ENCODE data around the gene FFAR4. TPM values are rescaled to one million over a fixed set of nuclear protein-coding genes. Genes with fewer than 3 reads are reported as not detected.
A peak's percentile ranks its signal among the peaks of the same experiment; 100 is the strongest.

FFAR4 gene
- total RNA-seq, 1 experiment from 2014 or later: not detected

DNA sequence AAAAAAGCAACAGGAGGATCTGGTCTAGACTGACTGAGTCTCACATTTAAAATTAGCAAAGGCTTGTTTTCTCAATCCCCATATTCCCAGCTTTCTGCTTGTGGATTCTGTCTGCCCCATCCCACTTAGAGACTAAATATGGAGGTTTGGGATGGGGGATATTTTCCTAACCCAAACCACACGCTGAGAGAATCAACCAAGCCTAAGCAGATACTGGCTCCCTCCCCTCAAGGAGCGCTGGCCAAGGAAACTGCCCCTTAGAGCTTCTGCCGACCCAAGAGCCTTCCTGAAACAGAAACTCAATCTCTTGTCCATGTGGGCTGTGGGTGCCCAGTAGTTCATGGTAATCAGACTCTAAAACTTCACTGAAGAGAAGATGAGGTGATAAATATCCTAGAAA is 3.9 kb downstream of the FFAR4 start:
- no peak for DNase-seq (ENCODE audit: low read depth)

DNA sequence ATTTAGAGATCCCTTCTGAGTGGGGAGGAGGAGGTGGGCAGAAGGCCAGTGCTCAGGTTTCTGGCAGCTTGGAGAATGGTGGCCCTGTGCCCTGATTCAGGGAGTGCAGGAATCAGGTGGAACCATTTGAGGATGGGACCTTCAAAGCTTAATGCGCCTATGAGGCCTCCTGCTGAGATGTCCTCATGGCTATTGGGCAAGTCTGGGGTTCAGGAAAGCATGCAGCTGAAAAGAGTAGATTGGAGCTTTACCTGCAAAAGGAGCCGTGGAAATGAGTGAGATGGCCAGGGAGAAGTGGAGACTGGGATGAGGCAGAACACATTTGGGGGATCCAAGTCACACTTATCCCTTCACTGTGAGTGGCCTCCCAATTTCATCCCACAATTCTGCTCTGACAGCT is 6.1 kb downstream of the FFAR4 start:
- no peak for DNase-seq (ENCODE audit: low read depth)

DNA sequence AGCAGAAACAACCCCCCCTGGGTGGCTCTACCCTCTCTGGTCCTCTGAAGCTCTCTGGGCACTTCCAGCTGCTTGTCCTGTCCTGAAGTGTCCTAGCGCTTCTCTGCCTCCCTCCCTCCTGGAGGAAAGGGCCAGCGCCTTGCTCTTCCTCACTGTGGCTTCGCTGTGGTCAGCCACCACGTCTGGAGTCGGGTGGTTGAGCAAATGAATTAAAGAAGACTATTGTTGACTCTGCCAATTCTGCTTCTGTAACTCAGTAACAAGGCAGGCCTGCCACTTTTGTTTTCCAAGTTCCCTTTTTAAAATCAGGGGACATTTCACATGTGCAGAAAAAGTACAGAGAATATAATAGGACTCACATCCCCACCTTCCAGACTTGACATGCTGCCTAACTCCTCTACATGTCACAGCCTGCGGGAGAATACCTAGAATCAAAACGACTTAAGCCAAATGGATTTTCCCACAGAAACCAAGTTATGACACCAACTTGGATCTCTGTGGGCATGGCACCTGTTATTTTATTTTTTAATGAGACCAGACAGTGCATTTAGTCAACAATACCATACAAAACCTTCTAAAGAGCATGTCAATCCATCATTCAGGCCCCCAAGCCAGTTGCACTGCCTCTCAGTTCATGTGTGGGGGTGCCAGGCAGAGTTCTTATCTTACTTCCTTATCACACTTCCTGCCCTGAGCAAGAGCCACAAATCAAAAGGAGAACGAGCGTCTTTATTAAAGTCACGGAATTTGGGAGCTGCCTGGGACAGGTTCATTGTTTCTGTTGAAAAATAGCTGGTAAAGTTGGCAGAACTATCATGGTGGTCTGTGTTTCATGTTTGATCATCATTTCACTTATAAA is 6.8 kb downstream of the FFAR4 start:
- no peak for DNase-seq (ENCODE audit: low read depth)

DNA sequence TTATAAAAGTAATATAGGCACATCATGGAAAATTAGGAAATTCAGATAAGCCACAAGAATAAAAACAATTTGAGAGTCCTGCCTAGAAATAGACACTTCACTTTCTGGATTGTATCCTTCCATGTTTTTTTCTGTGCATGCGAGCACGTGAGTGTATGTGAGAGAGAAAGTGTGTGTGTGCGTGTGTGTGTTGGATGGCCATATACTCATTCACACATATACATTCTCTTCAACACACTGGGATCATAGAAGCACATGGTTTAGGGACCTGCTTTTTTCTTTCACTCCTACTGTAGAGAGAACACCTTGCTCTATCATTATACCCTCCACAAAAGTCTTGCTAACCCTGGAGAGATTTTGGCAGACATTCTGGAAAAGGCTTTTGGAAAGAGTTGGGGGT is 7.5 kb downstream of the FFAR4 start:
- no peak for DNase-seq (ENCODE audit: low read depth)

DNA sequence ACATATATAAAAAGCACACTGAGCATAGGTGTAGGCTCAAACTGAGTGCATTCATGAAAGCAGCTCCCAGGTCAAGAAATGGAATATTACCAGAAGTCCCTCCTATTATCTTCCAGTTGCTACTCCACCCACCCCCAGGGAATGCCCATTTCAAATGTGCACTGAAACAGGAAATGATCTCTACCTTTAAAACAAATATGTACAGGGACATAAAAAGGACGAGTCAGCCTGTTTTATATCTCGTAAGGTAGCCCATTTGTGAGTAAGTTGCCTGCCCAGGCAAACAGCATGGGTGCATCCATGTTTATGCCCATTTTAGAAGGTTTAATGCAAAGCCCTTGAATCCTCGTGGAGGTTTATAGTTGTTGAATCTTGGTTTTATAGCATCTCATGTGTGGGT is 10.4 kb downstream of the FFAR4 start:
- no peak for DNase-seq (ENCODE audit: low read depth)

DNA sequence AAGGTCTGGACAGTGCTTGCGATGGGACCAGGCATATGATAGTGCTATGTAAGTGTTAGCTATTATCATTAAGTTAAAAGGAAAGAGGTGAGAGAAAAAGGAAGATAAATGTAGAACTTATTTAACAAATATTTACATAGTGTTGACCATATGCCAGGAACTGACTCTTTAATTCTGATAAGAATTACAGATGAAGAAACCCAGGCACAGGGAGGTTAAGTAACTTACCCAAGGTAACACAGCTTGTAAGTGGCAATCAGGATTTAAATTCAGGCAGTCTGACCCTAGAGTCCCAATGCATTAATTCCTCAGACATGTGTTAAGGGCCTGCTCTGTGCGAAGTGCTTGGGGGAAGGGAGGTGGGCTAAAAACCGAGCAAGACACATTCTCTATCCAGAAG is 11.1 kb downstream of the FFAR4 start:
- DNase-seq (ENCODE audit: low read depth): no peak

DNA sequence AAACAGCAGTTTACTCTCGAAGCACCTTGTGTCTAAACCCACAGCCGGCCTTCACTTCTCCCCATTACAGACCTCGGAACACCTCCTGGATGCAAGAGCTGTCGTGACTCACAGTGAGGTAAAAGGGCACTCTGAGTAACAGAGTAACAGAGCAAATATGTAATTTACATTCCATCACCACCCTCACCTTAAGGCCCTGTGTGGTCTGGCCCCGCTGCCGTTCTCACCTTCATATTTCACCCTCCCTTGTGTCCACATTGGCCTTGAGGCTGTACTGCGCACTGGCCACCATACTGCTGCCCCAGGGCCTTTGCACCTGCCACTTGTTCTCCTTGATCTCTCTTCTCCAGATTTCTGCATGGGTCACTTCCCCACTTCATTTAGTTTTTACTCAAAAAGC is 12.6 kb downstream of the FFAR4 start:
- peak; percentile 54 for DNase-seq (ENCODE audit: low read depth)

DNA sequence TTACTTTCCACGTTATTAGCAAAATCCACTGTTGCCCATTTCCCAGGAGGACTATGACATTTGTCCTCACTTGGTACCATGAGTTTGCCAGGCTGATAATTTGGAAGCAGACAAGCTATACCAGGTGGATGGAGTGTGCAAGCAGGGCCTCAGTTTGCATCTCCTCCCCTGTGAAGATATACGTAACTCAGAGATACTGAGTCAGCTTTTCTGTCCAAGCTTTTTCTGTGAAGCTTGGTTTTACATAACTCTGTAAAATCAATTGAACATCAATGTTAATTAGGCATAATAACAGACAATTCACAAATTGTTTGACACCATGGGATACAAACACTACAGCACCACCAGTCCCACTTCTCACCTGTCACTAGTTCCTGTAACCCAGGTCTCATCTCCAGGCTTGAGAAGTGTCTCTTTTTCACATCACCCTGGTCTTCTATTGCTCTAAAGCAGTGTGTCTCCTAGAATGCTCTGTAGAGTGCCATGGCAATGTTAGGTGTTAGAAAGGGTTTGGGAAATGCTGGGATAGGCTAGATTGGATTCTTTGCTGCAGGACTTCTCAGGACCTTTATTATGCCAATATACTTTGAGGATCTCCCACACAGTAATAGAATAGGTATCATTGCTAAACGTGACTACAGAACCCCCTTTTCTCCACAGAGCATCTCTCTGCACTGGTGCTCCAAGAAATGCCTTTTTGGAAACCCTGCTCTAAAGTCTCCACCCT is 13.7 kb downstream of the FFAR4 start:
- DNase-seq (ENCODE audit: low read depth): no peak

DNA sequence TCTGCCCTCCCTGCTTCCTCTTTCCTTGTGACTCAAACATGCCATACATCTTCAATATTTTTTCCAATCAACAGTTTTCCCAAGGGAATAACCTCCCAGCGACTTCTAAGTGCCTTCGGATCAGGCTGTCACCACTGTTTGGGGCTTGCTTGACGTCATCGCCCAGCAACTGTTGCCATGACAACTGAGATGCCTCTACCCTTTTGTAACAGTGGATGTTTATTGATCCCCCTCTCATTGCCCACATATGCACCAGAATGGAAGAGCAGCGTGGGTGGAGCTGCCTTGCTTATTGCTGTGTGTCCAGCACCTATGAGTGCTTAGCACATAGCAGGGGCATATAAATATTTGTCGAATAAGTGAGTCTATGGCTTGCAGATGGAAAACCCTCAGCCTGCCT is 14.4 kb downstream of the FFAR4 start:
- peak; percentile 29 for DNase-seq (ENCODE audit: low read depth)

DNA sequence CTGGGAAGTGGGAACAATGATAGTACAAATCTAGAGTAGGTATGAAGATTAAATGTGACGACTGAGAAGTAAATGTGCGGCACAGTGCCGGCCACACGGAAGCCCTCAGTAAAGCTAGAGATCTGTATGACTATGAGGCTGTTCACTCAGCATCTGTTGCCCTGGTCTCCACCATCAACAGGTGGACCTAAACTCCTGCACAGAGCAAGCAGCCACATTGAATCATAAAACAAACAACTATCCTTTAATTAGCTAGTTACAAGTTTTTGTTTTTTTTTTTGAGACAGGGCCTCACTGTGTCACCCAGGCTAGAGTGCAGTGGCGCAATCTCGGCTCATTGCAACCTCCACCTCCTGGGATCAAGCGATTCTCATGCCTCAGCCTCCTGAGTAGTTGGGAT is 18.0 kb downstream of the FFAR4 start:
- no peak for DNase-seq (ENCODE audit: low read depth)

DNA sequence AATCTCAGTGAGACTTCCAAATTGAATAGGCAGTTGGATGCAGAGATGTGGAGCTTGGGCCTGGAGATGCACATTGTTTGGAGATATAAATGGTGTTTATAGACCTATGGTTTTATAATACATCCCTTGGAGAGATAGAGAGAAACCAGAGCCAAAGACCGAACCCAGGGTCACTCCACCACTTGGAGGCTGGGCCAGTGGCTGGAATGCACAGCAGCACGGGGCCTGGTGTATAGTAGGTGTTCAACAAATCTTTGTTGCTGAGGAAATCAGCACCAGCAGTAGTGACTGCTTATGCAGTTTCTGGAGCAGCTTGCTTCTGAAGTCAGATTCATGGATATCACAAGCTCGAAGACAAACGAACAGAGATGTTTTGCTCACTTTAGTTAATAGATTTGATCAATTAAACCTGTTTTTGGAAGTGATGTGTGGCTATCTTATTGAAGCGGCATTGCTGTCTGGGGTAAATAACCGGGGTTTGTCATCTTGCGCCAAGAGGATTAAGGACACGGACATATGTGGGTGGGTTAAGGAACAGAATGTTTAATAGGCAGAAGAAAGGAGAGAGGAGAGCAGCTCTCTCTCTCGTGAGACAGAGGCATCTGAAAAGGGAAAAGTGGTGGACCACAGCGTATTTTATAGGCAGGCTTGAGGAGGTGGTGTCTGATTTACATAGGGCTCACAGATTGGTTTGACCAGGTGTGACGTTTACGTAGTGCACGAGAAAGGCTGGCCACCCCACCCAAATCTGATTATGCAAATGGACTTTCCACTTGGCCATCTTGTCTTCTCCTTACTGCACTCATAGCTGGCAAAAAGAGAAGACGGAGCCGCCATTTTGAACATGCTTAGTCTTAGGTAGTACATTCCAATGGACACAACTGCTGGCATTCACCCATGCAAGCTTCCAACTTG is 23.4 kb downstream of the FFAR4 start:
- no peak for DNase-seq (ENCODE audit: low read depth)

DNA sequence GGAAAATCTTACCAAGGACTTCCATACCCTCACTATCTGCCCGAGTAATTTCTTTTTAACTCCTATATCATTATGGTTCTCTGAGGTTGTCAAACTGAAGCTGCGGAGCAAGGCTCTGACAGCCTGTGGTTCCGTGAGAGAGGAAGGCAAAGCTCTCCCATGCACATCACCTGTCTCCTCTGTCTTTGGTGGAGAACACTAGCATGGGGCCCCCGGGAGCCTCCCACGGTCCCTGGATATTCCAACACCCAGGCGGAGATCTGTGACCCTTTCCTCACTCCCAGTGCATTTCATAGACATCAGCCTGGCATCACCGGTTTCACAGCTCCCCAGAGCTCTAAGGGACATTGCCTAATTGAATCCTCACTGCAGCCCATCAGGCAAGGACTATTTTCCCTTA is 24.2 kb downstream of the FFAR4 start:
- DNase-seq (ENCODE audit: low read depth): no peak

DNA sequence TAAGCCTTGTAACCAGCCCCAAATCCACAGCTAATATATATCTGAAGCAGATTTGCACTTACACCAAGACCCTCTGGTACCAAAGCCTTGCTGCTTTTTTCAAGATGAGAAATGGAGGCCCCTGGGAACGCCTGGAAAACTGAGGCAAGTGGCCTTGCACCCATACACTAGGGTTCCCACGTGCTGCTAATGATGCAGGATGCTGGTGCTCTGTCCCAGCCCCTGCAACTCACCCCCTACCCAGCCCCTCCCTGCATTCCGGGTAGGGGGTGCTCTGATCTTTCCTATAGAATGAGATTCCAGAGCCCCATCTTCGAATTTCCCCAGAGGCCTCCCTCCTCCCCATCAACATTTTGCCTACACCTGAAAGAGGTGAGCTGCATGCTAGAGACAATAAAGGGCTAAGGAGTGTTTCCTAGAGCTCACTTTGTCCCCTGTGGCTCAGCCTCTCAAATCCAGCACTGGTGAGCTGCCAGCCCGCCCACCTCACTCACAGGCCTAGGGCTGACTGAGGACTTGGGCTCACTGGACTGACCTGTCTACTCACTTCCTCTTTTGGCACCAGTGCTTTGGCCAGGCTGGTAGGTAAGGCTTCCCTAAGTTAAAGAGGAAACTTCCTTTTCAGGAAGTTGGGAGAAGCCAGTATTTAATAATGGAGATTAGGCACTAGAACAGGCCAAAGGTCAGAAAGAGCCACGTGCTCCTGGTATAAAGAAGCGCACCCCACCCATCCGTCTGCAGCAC is 24.8 kb downstream of the FFAR4 start:
- no peak for DNase-seq (ENCODE audit: low read depth)

DNA sequence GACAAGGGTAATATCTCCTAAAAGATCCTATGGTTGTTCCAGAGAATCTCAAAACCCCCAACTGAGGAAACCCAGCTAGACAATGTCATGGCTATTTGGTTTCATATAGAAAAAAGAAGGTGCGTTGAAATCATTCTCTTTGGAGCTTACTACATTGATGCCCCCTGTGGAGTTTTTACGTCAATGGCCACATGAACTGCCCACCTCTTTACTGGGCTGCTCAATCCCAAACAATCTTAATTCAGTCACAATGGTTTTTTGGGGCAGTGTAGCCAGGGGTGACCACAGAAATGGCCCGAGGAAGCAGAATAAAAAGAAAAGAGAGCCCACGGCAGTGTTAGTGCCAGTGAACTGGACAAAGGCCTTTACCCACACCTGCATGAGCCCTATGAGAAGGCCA is 26.8 kb downstream of the FFAR4 start:
- no peak for DNase-seq (ENCODE audit: low read depth)

DNA sequence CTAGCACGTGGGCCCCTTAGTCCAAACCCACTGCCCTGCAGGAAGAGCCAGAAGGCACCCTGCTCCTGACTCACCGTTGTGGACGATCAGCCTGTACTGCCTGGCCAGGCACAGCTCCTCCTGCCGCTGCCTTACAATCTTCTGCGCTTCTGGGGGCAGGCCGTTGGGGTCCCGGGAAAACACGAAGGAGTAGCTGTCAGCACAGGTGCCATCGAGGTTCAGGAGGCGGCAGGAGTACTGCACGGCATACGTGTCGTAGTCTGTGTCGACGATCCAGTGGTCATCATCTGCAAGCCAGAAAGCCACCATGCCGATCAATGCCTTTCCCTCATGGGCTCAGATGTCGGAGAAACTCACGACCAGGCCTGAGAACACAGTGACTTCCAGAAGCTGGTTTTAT is 27.3 kb downstream of the FFAR4 start:
- DNase-seq (ENCODE audit: low read depth): no peak

DNA sequence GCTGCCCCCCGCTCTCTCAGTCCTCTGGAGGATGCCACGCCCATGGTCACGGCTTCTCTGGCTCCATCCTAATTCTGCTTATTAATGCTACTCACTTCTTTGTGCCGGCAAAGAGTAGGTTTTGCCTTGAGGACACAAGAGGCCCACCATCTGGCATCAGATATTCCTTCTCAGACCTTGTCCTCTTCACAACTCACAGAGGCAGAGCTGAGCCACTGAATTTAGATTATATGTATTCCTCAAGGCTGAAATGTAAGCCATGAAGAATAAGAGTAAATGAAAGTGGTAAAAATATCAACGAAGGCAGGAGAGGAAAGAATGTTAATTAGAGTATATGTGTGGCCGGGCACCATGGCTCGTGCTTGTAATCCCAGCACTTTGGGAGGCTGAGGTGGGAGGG is 28.1 kb downstream of the FFAR4 start:
- no peak for DNase-seq (ENCODE audit: low read depth)

DNA sequence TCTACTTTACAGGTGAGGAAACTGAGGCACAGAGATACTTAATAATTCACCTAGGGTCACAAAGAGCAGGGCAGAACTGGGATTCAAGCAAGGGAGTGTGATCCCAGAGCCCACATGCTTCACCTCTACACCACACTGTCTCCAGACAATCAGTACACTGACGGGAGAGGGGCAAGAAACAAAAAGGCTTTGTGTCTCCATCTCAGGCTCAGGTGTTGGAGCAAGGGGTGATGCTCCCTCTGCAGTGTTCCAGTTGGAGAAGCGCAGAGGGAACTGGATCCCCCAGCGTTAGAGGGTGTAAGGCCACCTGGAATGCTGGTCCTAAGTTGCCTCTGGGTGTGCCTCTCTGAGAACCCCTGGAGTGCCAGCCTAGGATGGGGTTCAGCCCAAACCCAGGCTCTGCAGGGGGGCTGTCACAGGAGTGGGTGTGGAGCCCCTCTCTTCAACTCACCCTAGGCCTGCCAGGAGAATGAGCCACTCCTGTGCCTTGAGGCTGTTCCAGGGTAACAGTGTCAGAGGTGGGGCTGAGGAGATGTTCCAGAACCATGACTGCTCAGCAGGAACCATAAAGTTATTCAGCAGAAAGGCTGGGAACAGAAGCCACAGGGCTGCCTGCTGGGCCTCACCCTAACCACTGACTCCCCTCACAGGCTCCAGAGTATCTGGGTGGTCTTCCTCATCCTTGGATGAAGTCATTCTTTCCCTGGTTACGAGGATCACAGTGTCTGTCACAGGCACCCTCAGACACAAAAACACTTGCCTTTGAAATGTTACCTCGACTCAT is 29.1 kb downstream of the FFAR4 start:
- DNase-seq (ENCODE audit: low read depth): no peak

DNA sequence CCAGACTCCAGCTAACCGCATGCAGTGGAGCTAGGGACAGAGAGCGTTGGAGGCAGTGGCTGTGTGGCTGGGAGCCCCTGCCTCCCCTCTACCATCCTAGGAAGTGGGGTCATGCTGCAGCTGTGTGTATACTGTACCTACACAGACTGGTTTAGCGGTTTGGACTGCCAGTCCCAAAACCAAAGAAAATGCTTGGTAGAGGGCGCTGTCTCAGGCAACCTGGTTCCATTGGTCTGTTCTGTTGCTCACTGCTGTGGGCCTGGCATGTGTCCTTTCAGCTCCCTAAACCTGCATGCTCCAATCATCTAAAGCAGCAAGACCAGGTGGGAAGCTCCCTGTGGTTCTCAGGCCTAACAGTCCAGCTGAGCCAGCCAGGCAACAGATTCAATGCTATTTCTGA is 30.1 kb downstream of the FFAR4 start:
- DNase-seq (ENCODE audit: low read depth): no peak

DNA sequence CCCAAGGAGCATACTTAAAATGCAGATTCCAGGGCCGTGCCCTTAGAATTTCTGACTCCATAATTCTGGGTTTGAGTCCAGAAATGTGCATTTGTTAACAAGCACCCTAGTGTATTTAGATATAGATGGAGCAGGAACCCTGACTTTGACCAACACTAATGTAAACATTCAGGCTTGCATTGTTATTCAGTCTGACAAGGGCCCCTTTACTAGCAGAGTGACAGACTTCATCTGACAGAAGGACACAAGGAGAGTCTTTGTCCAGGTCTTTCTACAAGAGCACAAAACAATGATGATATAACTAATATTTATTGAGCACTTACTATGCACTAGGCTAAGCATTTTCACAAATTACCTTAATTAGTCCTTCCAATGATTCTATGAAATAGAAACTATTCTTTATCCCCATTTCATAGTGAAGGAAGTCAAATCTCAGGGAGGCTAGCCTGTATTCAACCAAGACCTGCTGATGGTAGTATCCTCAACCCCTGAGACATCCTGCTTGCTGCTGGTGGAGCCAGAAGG is 30.7 kb downstream of the FFAR4 start:
- no peak for DNase-seq (ENCODE audit: low read depth)

DNA sequence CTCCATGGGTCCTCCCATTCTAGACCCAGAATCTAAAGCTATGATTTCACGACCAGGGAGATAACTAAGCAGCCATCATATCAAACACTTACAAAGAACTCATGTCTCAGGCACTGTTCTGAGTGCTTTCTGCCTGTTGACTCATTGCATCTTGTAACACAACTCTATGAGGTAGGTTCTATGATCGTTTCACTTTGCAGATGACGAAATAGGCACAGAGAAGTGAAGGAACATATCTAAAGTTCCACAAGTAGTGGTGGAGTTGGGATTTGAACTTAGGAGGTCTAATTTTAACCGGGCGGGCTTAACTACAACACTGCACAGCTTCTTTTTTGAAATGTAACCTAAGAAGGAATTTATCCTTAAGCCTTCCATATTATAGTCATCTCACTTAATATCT is 31.7 kb downstream of the FFAR4 start:
- no peak for DNase-seq (ENCODE audit: low read depth)
